Activated CD4-positive, alpha-beta memory T cell treated with anti-CD3 and anti-CD28 coated beads, Interleukin-2, amount 10 ng/mL, durations not matched to agents 7 days and 5 days (primary cell): ENCODE measurements around the gene MIEN1. TPM values are rescaled to one million over a fixed set of nuclear protein-coding genes. Genes with fewer than 3 reads are reported as not detected.
"Not testable (repeated sequence)": the region's sequence is repeated elsewhere in the genome, so short reads cannot be mapped to it uniquely, and the experiment has no call there.

Experiments used
- CTCF ChIA-PET: fragments of 350-600 bp; sonication (Branson Sonifier 250); formaldehyde crosslinking; loops from one replicate; lab custom pipeline; 2021; ENCODE audit warnings: antibody characterized with exemption, inconsistent platforms; lab: Charles Lee
- POLR2A ChIA-PET: fragments of 350-600 bp; sonication (Branson Sonifier 250); formaldehyde crosslinking; loops from one replicate; lab custom pipeline; 2021; ENCODE audit warnings: antibody characterized with exemption; lab: Charles Lee
- DNase-seq: peaks from one replicate; pipeline ENCODE4 v3.0.0-alpha.2; 2020
- H3K27ac Mint-ChIP-seq: one replicate; pipeline ENCODE4 v1.8.0; 2021; ENCODE audit warnings: mild to moderate bottlenecking, mixed read lengths
- H3K27me3 Mint-ChIP-seq: one replicate; pipeline ENCODE4 v1.8.0; 2021; ENCODE audit warnings: mixed read lengths
- H3K36me3 Mint-ChIP-seq: one replicate; pipeline ENCODE4 v1.8.0; 2021; ENCODE audit warnings: low read depth, mixed read lengths
- H3K4me1 Mint-ChIP-seq: one replicate; pipeline ENCODE4 v1.8.0; 2021; ENCODE audit warnings: mixed read lengths
- H3K4me3 Mint-ChIP-seq: one replicate; pipeline ENCODE4 v1.8.0; 2021; ENCODE audit warnings: mild to moderate bottlenecking, mixed read lengths
- H3K9me3 Mint-ChIP-seq: one replicate; pipeline ENCODE4 v1.8.0; 2021; ENCODE audit warnings: mixed read lengths
- total RNA-seq, 2 experiments: library from RNA; stranded (reverse); gene quantifications; one replicate each; pipeline ENCODE4 v1.2.3, GENCODE V29; 2021

The MIEN1 gene
- total RNA-seq, 2 experiments from 2014 or later, result 40.1 to 45.1 TPM

GRCh38 chr17:39705786-39706348, 24.5 kb downstream of the MIEN1 start:
- POLR2A ChIA-PET, result interaction anchor here (1.0 to 1.4 kb wide), 3 partner anchors 23 to 275 kb away, joined by 3 to 5 read pairs (median 3); partner anchors contain the start of gene PSMD3
- CTCF ChIA-PET, result interaction anchor here (0.6 to 1.1 kb wide), 2 partner anchors 35 to 757 kb away, joined by 3 to 4 read pairs; no protein-coding TSS in a partner anchor
- no peak for DNase-seq
- Mint-ChIP-seq H3K27ac (no peak overlapping the region), H3K9me3 (no peaks in the 10 kb centered on the region), H3K4me3 (no peak overlapping the region), H3K4me1 (peaks cover 25% of the 10 kb centered on the region), H3K36me3 (no peaks in the 10 kb centered on the region), H3K27me3 (peaks cover 21% of the 10 kb centered on the region)

- no peak for DNase-seq
- Mint-ChIP-seq H3K9me3 (no peaks in the 10 kb centered on the region), H3K27ac (no peak overlapping the region), H3K27me3 (peaks cover 27% of the 10 kb centered on the region), H3K4me3 (no peak overlapping the region), H3K36me3 (no peaks in the 10 kb centered on the region), H3K4me1 (peaks cover 26% of the 10 kb centered on the region)
- ChIA-PET POLR2A (interaction anchor here (1.0 kb wide), 1 partner anchor 275 kb away, joined by 3 read pairs; the partner anchor contains the start of gene PSMD3), CTCF (interaction anchor here (0.9 kb wide), 1 partner anchor 36 kb away, joined by 3 read pairs; no protein-coding TSS in a partner anchor)
Observed at GRCh38 chr17:39704821-39705551, 25.3 kb downstream of the MIEN1 start.

- peaks cover 2% of the 10 kb centered on the region for H3K36me3 Mint-ChIP-seq
- no peak overlapping the region for H3K27ac Mint-ChIP-seq
Observed at GRCh38 chr17:39703913-39704312, 26.4 kb downstream of the MIEN1 start.

GRCh38 chr17:39702901-39703893, 27.1 kb downstream of the MIEN1 start:
- CTCF ChIA-PET, result no interaction called here
- Mint-ChIP-seq H3K4me3 (no peak overlapping the region), H3K4me1 (peaks cover 25% of the 10 kb centered on the region), H3K9me3 (no peaks in the 10 kb centered on the region), H3K27me3 (peaks cover 42% of the 10 kb centered on the region), H3K36me3 (peaks cover 2% of the 10 kb centered on the region), H3K27ac (no peak overlapping the region)
- no peak for DNase-seq
- POLR2A ChIA-PET, result interaction anchor here (0.6 to 1.2 kb wide), 4 partner anchors 15 to 242 kb away, joined by 3 to 4 read pairs (median 4); partner anchors contain the start of genes CDK12, MIEN1 and PGAP3

More at GRCh38 chr17:39703913-39704312, 26.4 kb downstream of the MIEN1 start:
- Mint-ChIP-seq H3K4me1 (peaks cover 25% of the 10 kb centered on the region), H3K4me3 (no peak overlapping the region), H3K27me3 (peaks cover 37% of the 10 kb centered on the region), H3K9me3 (no peaks in the 10 kb centered on the region)
- CTCF ChIA-PET, result no interaction called here
- POLR2A ChIA-PET, result interaction anchor here (0.6 to 0.9 kb wide), 3 partner anchors 16 to 243 kb away, joined by 3 to 4 read pairs (median 4); partner anchors contain the start of genes CDK12, MIEN1 and PGAP3
- no peak for DNase-seq

- H3K4me1 Mint-ChIP-seq, result peaks cover 14% of the 10 kb centered on the region
- POLR2A ChIA-PET, result interaction anchor here (0.6 to 1.2 kb wide), 2 partner anchors 15 to 32 kb away, joined by 3 to 4 read pairs; partner anchors contain the start of gene PGAP3
Observed at GRCh38 chr17:39701784-39702422, 28.4 kb downstream of the MIEN1 start.

GRCh38 chr17:39701012-39701783, 29.1 kb downstream of the MIEN1 start:
- Mint-ChIP-seq H3K27ac (no peak overlapping the region), H3K27me3 (peaks cover 44% of the 10 kb centered on the region), H3K36me3 (peaks cover 2% of the 10 kb centered on the region), H3K4me1 (peaks cover 9% of the 10 kb centered on the region), H3K9me3 (no peaks in the 10 kb centered on the region), H3K4me3 (no peak overlapping the region)
- DNase-seq, result no peak
- ChIA-PET POLR2A (interaction anchor here (1.2 to 1.3 kb wide), 2 partner anchors 14 kb away, joined by 4 read pairs; partner anchors contain the start of gene PGAP3), CTCF (interaction anchor here (1.5 to 2.4 kb wide), 2 partner anchors 47 to 80 kb away, joined by 4 to 11 read pairs; no protein-coding TSS in a partner anchor)

More at GRCh38 chr17:39701784-39702422, 28.4 kb downstream of the MIEN1 start:
- CTCF ChIA-PET, result interaction anchor here (1.5 to 2.4 kb wide), 2 partner anchors 48 to 80 kb away, joined by 4 to 11 read pairs; no protein-coding TSS in a partner anchor
- Mint-ChIP-seq H3K9me3 (no peaks in the 10 kb centered on the region), H3K27me3 (peaks cover 44% of the 10 kb centered on the region), H3K4me3 (no peak overlapping the region), H3K27ac (no peak overlapping the region), H3K36me3 (peaks cover 2% of the 10 kb centered on the region)
- no peak for DNase-seq

GRCh38 chr17:39700148-39700987, 30.0 kb downstream of the MIEN1 start:
- Mint-ChIP-seq H3K4me3 (no peak overlapping the region), H3K9me3 (no peaks in the 10 kb centered on the region), H3K27me3 (peaks cover 44% of the 10 kb centered on the region), H3K4me1 (peaks cover 9% of the 10 kb centered on the region), H3K36me3 (peaks cover 2% of the 10 kb centered on the region), H3K27ac (no peak overlapping the region)
- CTCF ChIA-PET, result interaction anchor here (1.5 to 2.4 kb wide), 2 partner anchors 47 to 79 kb away, joined by 4 to 11 read pairs; no protein-coding TSS in a partner anchor
- DNase-seq, result no peak
- POLR2A ChIA-PET, result interaction anchor here (1.3 to 2.1 kb wide), 2 partner anchors 13 to 29 kb away, joined by 4 to 6 read pairs; partner anchors contain the start of genes MIEN1 and PGAP3

GRCh38 chr17:39699818-39700147, 30.5 kb downstream of the MIEN1 start, which contains the start of gene ERBB2:
Gene ERBB2, plus strand, starts transcription at chr17:39700064. Its CDS starts 175 bp downstream, at chr17:39700239.
- CTCF ChIA-PET, result interaction anchor here (2.4 kb wide), 1 partner anchor 78 kb away, joined by 11 read pairs; no protein-coding TSS in a partner anchor
- H3K4me1 Mint-ChIP-seq, result peaks cover 9% of the 10 kb centered on the region
- H3K36me3 Mint-ChIP-seq, result peaks cover 2% of the 10 kb centered on the region
- H3K4me3 Mint-ChIP-seq, result no peak within 1 kb of the TSS
- no peak within 1 kb of the TSS for H3K27ac Mint-ChIP-seq
- H3K9me3 Mint-ChIP-seq, result no peaks in the 10 kb centered on the region
- peaks cover 44% of the 10 kb centered on the region for H3K27me3 Mint-ChIP-seq
- POLR2A ChIA-PET, result interaction anchor here (1.3 to 2.1 kb wide), 2 partner anchors 12 to 30 kb away, joined by 4 to 6 read pairs; partner anchors contain the start of genes MIEN1 and PGAP3
- DNase-seq, result no peak

GRCh38 chr17:39699157-39699817, 31.0 kb downstream of the MIEN1 start:
- CTCF ChIA-PET, H3K4me1 Mint-ChIP-seq, H3K36me3 Mint-ChIP-seq, DNase-seq, H3K9me3 Mint-ChIP-seq, H3K27ac Mint-ChIP-seq, H3K4me3 Mint-ChIP-seq: not testable (repeated sequence)
- H3K27me3 Mint-ChIP-seq, result peaks cover 44% of the 10 kb centered on the region
- POLR2A ChIA-PET, result interaction anchor here (1.1 to 2.1 kb wide), 2 partner anchors 12 to 30 kb away, joined by 4 to 6 read pairs; partner anchors contain the start of genes MIEN1 and PGAP3

GRCh38 chr17:39697961-39698360, 32.4 kb downstream of the MIEN1 start:
- no peak for DNase-seq
- H3K27me3 Mint-ChIP-seq, result peaks cover 42% of the 10 kb centered on the region
- no peak overlapping the region for H3K27ac Mint-ChIP-seq
- peaks cover 7% of the 10 kb centered on the region for H3K4me1 Mint-ChIP-seq
- no peak overlapping the region for H3K4me3 Mint-ChIP-seq
- no peaks in the 10 kb centered on the region for H3K9me3 Mint-ChIP-seq
- peaks cover 2% of the 10 kb centered on the region for H3K36me3 Mint-ChIP-seq
- ChIA-PET CTCF (no interaction called here), POLR2A (no interaction called here)
